Fibroblast of skin of scalp (primary cell): Measurements from ENCODE around the gene GRAP2.

Experiments
- DNase-seq: peaks from one replicate; pipeline ENCODE4 v3.0.0-alpha.2; 2013

GRAP2 gene

GRCh38 chr22:40021401-40022000 is 120.6 kb downstream of the GRAP2 start:
- DNase-seq = no peak

GRCh38 chr22:40022536-40023240 is 121.8 kb downstream of the GRAP2 start:
- no peak for DNase-seq
